GM21737 (cell line): Measurements from ENCODE around the gene KLHL6.
"Not testable (repeated sequence)": the region's sequence is repeated elsewhere in the genome, so short reads cannot be mapped to it uniquely, and the experiment has no call there.

ENCODE experiments used
- ATAC-seq: cut with Tn5 transposase; IDR thresholded peaks from one replicate; pipeline ENCODE4 v1.9.1; 2021; ENCODE audit warnings: mild to moderate bottlenecking, moderate library complexity; ENCODE audit not compliant: unreplicated experiment

KLHL6 gene

DNA sequence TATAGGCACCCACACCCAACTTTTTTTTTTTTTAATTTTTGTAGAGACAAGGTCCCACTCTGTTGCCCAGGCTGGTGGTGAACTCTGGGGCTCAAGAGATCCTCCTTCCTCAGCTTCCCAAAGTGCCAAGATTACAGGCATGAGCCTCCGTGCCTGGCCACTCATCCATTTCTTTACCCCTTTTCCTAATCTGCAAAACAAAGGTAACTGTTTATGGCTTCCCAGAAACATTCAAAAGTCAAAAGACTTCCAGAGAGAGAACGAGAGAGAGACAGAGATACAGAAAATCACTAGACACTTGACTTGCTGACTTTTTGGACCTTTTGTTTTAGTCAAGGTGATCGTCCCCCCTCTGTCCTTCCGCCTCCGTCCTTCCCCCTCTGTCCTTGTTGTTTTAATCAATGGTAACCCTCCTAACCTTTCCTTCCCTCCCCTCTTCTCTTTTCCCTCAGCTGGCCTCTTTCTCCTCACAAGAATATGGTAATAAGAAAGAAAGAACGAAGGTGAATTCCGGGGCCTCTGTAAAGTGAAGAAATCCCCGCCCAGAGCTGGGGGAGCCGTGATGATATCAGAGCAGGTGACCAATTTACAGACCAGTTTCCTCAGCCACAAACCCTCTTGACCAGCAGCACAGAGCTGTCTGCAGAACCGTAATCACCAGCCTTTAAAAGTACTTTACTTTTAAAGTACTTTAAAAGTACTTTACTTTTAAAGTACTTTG lies 21.9 kb downstream of the KLHL6 start:
- no peak for ATAC-seq

DNA sequence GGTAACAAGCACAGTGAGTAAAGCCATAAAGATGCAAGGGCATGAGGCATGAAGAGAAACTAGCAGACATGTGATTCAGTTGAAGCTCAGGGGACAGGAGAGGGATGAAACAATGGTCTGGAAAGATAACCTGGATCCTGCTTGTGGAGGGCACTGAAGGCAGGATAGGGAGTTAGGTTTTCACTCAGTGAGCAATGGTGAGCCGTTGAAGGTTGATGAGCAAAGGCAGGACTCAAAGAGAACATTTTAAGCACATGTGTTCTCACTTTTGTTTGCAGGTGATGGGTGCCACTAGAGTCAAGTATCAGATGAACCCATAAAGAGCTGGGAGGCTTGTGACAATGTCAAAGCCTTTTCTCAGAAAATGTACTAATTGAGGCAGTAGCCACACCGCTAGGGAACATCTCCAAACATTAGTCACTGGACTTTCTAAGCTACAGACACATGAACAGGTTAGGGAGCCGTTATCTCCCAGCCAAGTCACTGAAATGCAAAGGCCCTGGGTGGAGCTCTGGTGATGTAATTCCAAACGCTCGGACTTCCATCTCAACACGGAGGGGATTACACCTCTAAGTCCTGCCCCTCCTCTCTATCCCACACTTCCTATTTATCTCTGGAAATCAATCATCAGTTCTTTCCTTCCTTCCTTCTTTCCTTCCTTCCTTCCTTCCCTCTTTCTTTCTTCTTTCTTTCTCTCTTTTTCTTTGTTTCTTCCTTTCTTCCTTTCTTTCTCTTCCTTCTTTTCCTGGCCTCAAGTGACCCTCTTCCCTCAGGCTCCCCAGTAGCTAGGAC lies 22.7 kb downstream of the KLHL6 start:
- ATAC-seq: no peak

DNA sequence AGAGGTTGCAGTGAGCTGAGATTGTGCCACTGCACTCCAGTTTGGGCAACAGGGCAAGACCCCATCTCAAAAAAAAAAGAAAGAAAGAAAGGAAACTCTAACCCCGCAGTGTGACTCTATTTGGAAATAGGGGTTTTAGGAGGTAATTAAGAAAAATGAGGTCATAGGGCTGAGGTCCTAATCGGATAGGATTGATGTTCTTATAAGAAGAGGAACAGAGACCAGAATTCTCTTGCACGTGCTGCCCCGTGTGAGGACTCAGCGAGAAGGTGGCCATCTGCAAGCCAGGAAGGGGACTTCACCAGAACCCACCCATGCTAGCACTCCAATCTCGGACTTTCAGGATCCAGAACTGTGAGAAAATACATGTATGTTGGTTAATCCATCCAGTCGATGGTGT lies 25.8 kb downstream of the KLHL6 start:
- ATAC-seq: no peak

DNA sequence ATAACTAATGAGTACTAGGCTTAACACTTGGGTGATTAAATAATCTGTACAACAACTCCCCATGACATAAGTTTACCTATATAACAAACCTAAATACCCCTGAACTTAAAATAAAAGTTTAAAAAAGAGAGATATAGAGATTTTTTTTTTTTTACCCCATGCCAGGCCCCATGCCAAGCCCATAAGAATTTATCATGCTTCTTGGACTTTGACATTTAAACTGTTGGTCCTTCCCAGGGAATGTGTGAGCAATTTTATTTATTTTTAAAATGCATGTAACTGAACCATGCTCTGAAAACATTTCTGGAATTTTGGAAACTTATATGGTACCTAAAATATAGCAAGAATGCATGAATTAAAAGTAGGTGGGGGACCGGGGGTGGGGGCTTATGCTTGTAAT lies 26.3 kb downstream of the KLHL6 start:
- ATAC-seq: no peak

DNA sequence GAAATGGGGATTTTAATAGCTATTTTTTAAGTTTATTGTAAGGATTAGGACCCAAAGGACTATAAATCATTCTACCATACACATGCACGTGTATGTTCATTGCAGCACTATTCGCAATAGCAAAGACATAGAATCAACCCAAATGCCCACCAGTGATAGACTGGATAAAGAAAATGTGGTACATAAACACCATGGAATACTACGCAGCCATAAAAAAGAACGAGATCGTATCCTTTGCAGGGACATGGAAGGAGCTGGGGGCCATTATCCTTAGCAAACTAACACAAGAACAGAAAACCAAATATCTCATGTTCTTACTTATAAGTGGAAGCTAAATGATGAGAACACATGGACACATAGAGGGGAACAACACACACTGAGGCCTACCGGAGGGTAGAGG lies 26.7 kb downstream of the KLHL6 start:
- not testable (repeated sequence) for ATAC-seq

DNA sequence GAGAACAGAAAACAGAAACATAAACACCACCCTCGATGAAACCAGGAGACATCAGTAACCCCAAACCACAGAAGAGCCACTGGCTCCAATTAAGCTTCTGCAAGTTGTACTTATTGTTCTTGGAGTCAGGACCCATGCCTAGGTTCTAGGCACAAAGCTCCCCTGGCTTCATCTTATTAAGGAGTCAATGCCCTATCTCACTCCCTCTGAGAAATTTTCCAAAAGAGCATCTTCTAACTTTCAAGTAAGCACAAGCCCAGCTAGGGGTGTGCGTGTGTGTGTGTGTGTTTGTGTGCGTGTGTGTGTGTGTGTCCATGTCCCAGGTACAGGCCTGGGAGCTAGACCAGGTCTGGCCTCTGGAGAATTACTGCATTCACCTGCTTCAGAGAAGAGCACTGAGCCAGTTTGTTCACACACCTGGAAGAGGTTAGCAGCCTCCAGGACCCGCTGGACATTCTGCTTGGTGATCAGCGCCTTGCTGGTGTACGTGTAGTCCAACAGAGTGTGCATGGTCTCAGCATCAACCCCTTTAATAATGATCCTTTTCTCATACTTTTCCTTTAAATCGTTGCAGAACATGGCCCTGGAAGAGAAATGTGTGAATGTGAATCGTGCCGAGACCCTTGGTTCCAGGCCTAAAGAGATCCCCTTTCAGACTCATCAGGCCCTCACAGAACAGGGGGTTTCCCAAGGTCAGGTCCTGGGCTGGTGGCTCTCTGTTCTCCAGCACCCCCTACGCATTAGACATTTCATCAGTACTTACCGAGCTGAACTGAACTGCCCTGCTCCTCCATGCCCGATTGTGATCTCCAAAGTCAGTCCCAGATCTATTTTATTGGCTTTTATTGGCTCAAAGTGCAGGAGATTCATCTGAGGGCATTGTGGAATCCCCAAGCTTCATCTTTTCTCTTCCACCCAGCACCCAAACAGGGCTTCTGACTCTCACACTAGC lies 27.8 kb downstream of the KLHL6 start:
- peak; percentile 76 for ATAC-seq

DNA sequence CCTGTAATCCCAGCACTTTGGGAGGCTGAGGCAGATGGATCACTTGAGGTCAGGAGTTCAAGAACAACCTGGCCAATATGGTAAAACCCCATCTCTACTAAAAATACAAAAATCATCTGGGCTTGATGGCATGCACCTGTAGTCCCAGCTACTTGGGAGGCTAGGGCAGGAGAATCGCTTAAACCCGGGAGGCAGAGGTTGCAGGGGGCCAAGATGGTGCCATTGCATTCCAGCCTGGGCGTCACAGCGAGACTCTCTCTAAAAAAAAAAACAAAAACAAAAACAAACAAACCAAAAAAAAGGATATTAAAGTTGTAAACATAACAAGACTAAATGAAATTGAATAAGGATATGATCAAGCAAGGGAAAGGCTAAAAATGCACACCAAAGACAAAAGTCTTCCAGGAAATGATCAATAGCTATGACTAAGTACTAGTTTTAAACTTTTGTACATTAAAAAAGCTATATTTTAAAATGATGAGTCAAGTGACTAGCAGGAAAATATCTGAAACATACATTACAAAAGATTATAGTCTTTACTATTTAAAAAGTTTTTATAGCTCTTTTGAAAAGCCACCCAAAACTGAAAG lies 28.6 kb downstream of the KLHL6 start:
- ATAC-seq: no peak

DNA sequence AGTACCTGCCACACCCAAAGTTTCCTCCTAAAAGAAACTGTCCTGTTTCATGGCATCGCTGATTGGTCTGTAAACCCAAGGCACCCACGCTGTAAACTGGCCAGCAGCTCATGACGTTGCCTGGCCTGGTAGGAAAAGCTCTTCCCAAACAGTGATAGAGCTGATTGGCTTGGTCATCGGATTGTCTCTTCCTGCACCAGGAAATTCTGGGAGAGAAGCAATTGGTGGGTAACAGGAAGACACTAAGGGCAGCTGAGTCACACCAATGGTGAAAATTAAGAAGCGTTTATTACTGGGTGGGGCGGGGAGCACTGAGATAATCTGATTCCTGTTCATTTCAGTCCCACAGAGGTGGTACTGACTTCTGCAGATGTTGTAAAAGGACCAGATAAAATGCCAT lies 31.0 kb downstream of the KLHL6 start:
- no peak for ATAC-seq

DNA sequence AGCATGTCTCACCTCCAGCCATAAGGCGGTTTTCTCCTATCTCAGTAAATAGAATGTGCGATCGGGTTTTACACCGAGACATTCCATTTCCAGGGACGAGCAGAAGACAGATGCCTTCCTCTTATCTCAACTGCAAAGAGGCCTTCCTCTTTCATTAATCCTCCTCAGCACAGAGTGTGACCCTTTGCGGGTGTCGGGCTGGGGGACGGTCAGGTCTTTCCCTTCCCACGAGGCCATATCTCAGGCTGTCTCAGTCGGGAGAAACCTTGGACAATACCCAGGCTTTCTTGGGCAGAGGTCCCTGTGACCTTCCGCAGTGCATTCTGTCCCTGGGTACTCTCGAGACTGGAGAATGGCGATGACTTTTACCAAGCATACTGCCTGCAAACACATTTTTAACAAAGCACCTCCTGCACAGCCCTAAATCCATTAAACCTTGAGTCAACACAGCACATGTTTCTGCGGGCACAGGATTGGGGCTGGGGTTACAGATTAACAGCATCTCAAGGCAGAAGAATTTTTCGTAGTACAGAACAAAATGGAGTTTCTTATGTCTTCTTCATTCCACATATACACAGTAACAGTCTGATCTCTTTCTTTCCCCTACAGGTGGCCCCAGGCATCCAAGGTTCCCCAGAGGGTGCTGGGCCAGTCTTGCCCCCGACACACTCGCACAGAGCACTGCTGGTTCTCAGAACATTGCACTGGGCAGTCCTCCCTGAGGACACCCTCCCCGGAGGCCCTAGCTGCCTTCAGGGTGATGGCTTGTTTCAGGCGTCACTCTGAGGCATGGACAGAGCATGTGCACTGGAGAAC lies 34.6 kb downstream of the KLHL6 start:
- not testable (repeated sequence) for ATAC-seq

DNA sequence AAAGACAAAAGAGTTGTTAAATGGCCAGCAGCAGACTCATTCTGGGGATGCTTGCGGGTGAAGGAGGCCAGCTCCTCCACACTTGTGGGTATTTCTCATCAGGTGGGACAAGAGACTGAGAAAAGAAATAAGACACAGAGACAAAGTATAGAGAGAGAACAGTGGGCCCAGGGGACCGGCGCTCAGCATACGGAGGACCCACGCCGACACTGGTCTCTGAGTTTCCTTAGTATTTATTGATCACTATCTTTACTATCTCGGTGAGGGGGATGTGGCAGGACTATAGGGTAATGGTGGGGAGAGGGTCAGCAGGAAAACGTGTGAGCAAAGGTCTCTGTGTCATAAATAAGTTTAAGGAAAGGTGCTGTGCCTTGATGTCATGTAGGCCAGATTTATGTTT lies 35.2 kb downstream of the KLHL6 start:
- not testable (repeated sequence) for ATAC-seq

DNA sequence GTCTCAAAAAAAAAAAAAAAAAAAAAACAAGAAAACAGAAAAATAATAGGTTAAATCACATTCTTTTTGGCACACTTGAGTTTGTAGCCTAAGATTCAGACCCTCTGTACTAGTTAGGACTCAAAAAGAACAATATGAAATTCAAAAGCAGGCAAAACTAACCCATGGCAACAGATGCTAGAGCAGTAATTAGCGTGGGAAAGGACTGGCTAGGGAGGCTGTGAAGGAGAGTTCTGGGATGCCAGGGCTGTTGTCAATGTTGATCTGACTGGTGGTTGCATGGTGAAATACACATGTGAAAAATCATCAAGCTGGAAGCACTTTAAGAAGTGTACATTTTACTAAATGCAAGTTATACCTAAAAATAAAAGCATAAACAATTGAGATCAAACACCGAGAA lies 35.6 kb downstream of the KLHL6 start:
- ATAC-seq: no peak

DNA sequence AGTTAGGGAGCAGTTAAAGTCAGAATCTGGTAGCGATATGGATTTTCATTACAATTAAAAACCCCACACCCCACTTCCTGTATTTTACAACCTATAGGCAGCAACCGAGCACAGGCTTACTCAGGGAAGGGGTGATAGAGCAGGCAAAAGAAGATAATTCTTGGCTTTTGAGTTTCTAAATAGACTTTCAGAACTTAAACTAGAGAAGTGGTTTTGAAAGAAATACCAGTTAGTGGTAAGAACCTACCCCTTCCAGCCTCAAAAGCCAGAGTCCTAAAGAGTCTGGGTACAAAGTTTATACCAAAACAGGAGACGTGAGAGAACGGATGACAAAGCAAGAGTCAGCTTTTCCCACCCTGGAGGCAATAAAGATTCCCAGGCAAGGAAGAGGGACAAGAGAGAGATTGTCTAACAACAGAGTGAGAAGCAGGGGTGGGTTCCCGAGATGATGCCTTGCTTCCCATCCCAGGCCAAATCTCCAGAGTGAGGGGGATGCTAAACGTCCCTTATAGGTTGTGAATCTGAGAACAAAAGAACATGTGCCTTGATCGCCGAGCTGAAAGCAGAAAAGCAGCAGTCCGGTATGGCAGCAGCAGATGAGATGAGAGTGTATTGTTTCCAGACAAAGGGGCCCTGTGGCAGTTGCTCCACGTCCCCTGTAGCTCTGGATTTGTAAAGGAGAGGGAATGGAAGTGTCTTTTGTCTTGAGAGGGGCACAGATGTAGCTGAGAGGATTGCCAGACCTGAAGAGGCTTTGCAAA lies 36.8 kb downstream of the KLHL6 start:
- no peak for ATAC-seq

DNA sequence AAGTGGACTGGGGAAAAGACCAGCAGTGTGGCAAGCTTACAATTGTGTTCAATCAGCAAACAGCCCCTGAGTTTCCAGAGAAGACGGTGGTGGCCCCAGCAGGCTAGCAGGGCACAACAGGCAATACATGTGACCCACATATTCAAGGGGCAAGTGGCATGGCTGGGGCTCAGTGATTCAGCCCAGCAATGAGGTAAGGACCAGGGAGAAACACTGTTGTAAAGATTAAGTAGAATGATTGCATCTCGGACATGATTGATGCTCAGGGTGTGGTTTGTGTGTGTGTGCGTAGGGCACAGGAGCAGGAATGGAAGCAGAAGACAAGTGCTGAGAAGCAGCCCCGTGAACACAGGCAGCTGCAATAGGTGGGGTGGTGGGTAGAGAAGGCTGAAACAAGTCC lies 37.9 kb downstream of the KLHL6 start:
- ATAC-seq: no peak

DNA sequence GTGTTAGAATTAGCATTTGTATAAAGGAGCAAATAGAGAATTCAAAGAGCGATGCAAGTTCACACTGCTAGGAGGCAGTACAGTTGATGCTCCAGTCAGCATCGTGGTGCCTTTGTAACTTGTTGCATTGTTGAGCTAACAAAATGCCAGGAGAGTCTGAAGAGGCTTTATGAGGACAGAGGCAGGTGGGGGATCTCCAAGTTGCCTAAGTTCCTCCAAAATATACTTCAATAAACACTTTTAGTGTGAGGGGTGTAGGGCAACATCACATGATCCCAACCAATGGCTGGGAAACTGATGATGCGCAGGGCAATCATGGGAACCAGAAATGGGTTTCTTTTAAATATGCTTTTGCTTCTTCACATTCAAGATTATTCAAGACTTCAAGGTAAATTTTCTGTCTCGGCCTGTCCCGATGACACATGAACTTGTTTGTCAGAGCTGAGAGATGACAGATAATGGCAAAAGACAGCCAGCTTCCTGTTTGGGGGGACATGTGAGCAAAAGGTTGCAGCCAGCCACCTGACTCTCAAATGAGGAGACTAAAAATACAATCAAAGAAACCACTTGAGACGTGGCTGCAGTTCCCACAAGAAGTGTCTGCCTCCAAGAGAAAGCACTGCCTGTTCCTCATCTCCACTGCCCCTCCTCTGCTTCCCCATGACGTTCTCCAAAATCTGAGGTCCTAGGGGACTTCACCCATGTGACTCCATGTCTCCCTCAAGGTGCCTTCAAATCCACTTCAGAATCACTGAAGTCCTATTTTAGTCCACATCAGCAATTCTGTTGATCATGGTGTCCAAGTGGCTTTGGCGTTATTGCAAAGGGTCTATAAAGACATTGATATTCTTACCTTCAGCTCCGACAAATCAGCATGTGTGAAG lies 39.3 kb downstream of the KLHL6 start:
- peak; percentile 63 for ATAC-seq

DNA sequence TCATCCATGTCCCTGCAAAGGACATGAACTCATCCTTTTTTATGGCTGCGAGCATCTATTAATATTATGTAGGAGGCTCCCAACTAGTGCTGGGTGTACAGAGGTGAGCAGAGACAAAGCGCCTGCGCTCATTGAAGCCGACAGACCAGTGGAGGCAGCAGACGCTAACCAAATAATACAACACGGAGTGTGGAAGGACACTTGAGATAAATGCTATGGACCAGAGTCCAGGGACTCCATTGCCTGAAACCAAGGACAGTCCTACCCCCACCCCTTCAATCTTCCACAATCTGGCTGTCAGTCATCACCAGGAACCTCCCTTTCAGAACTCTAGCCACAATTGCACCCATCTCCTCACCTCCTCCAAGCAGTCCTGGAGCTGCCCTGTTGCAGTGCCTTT lies 41.5 kb downstream of the KLHL6 start:
- no peak for ATAC-seq

DNA sequence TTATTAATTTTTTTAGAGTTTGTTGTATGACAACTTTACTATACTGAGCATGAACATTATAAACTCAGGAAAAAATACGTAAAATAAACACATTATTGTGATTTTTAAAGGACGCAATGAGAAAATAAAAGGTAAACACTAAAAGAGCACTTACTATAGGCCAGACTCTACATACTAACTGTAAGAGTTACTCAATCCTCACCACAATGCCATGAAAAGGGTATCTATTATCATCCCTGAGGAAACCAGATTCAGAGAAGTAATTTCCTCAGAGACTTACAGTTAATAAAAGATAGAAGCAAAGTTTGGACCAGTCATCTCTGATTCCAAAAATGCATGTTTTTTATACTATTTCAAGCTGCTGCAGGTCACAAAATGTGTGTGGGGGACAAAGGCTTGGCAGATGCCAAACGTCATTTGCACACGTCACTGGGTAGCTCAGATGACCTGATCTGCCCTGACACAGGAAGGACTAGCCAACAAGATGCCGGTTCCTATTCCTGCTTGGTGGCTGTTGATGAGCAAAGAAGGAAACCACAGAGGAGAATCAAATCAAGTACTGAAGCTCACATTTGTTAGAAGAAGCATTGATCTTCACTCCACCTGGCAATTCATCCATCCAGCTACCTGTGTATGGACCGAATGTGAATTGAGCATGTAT lies 42.3 kb downstream of the KLHL6 start:
- no peak for ATAC-seq

DNA sequence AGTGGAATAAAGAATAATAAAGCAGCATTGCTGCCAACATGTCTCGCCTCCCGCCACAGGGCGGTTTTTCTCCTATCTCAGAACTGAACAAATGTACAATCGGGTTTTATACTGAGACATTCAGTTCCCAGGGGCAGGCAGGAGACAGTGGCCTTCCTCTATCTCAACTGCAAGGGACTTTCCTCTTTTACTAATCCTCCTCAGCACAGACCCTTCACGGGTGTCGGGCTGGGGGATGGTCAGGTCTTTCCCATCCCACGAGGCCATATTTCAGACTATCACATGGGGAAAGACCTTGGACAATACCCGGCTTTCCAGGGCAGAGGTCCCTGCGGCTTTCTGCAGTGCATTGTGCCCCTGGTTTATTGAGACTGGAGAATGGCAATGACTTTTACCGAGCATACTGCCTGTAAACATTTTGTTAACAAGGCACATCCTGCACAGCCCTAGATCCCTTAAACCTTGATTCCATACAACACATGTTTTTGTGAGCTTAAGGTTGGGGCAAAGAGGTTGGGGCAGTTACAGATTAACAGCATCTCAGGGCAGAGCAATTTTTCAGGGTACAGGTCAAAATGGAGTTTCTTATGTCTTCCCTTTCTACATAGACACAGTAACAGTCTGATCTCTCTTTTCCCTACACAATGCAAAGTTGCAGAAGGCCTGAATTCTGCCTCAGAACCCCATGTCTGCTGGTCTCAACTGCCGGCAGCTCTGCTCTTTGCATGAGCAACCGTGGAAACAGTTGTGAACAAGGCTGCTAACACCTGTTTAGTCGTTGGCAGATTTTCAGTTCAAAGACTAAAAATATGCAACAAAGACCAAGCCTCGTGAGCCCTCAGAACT lies 44.0 kb downstream of the KLHL6 start:
- ATAC-seq: not testable (repeated sequence)
